Measurements from ENCODE around the gene NFIB.

The NFIB gene

DNA sequence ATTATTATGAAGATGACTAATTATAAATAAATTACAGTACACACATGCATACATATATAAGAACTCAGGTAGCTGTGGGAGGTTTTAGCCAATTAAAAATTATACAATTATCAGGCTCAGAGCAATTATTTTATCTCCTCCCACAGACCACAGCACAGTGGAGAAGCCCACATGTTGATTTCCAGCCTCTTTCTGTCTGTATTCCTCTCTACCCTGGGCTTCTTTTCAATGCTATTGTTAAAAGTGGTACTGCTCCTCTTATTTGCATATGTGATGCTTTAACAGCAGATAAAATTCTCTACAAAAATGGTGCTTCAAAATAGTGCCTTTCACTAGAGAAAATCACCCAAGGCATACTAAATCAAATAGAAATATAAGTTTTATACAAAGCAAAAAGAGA, 218.7 kb downstream of the NFIB start:
- DNase-seq (ENCODE audit: low read depth, low spot score): no peak
- H3K27ac ChIP-seq: no peak overlapping the region

- no peak overlapping the region for H3K27ac ChIP-seq
- no peak for DNase-seq (ENCODE audit: low read depth, low spot score)
These were observed 219.4 kb downstream of the NFIB start for GRCh38 chr9:14094491-14094890.

- no peak overlapping the region for H3K27ac ChIP-seq
- no peak for DNase-seq (ENCODE audit: low read depth, low spot score)
These were observed 221.6 kb downstream of the NFIB start for GRCh38 chr9:14092344-14092743.

- no peak overlapping the region for H3K27ac ChIP-seq
- no peak for DNase-seq (ENCODE audit: low read depth, low spot score)
These were observed 224.7 kb downstream of the NFIB start for GRCh38 chr9:14089051-14089803.

DNA sequence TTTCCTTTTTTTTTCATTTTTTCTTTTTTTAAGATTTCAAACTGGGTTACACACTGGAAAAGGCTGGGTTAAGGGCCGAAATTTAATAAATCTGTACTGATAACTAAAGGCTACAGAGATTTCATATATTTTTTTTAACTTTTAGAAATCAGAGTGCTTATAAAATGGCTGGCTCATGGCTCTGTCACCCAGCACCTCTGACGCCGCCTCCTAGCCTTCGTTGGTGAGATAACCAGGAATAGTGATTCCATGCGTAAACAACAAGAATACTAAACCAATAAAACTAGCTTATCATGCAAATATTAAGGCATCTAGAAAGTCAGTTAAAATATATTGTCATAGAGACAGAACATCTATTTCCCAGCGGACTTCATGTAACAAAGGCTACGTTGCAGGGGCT, 226.4 kb downstream of the NFIB start:
- H3K27ac ChIP-seq: no peak overlapping the region
- no peak for DNase-seq (ENCODE audit: low read depth, low spot score)

DNA sequence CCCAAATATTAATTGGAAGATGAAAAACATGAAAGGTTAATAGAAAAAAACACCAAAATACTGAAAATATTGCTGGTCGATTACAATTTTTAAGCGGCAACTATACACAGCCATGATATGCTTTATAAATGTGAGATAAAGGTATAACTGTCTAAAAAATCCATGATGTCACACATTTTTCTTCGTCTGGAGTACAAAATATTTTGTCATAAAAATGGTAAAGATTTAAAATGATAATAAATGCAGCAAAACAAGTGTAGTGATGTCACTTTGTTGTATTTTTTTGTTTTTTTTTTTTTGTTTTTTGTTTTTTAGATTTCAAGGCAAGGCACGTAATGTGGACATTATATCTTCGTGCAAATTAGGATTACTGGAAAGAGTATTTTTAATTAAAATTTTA, 227.4 kb downstream of the NFIB start:
- DNase-seq (ENCODE audit: low read depth, low spot score): no peak
- H3K27ac ChIP-seq: no peak overlapping the region

- no peak overlapping the region for H3K27ac ChIP-seq
- no peak for DNase-seq (ENCODE audit: low read depth, low spot score)
These were observed 228.1 kb downstream of the NFIB start for GRCh38 chr9:14085810-14086209.

GRCh38 chr9:14084867-14085266, 229.1 kb downstream of the NFIB start:
- no peak overlapping the region for H3K27ac ChIP-seq
- DNase-seq (ENCODE audit: low read depth, low spot score): no peak

- no peak overlapping the region for H3K27ac ChIP-seq
- DNase-seq (ENCODE audit: low read depth, low spot score): no peak
These were observed 230.6 kb downstream of the NFIB start for GRCh38 chr9:14083366-14083765.

- DNase-seq (ENCODE audit: low read depth, low spot score): no peak
- H3K27ac ChIP-seq: no peak overlapping the region
These were observed 231.2 kb downstream of the NFIB start for GRCh38 chr9:14082732-14083131.

GRCh38 chr9:14081745-14082144, 232.2 kb downstream of the NFIB start:
- DNase-seq (ENCODE audit: low read depth, low spot score): no peak
- H3K27ac ChIP-seq: peak overlapping the region; percentile 60

DNA sequence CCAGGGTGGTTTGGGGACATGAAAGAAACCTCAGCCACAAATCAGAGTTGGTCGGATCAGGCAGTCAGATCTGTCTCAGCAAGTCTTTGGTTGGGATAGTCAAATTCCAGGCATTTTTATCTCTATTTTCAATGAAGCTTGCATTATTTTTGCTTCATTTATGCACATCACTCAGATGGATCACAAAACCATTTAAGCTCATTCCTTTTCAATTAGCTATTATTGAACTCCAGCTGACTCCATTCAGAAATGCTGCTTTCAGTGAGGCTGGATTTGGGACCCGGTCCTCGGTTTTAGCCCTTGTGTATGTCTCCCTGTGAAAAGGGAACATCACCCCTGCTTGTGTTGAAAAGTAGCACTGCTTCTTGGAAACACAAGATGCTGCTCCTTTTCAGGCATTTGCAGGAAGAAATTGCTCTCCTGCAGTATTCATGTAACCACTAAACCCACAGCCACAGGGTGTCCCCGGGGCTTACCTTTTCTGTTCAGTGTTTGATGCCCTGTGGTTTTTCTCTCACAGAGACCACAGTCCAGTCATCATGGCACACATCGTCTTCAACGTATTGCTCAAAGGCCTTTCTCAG, 232.9 kb downstream of the NFIB start:
- DNase-seq (ENCODE audit: low read depth, low spot score): peak; percentile 68
- H3K27ac ChIP-seq: peak overlapping the region; percentile 60

DNA sequence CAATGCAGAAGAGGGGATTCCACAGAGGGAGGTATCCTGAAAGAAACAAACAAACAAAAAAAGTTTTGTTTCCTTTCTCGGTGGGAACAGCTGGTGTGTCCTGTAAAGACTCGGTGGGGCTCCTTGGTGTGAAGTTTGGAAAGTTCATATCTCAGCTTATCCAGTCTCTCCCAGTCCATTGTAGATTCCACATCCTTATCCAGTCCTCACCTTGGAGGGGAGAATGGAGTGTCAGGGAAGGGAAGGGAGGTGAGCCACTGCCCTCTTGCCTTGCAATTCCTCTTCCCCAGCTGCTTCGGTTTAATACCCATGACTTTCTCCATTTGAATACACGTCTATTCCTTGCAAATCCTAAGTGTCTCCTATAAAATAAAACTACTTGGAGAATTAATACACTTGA, 234.5 kb downstream of the NFIB start:
- no peak for DNase-seq (ENCODE audit: low read depth, low spot score)
- H3K27ac ChIP-seq: no peak overlapping the region

DNA sequence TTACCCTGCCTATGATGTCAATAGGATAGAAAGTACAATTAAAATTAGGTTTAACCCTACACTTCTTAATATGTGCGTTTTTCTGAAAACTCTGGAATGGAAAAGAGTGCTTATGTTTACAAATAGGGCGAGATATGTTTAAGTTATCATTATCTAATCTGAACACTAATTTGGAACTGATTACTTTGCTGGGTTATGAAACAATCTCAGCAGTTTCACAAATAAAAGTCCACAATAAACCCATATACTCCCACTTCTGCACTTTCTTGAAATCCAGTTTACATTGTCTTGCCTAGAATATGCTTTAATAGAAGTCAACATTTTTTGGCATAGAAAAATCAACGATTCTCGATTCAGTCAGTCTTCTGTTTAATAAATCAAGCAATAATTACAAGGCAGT, 236.3 kb downstream of the NFIB start:
- DNase-seq (ENCODE audit: low read depth, low spot score): no peak
- H3K27ac ChIP-seq: no peak overlapping the region

- DNase-seq (ENCODE audit: low read depth, low spot score): no peak
- no peak overlapping the region for H3K27ac ChIP-seq
These were observed 238.7 kb downstream of the NFIB start for GRCh38 chr9:14075218-14075617.

DNA sequence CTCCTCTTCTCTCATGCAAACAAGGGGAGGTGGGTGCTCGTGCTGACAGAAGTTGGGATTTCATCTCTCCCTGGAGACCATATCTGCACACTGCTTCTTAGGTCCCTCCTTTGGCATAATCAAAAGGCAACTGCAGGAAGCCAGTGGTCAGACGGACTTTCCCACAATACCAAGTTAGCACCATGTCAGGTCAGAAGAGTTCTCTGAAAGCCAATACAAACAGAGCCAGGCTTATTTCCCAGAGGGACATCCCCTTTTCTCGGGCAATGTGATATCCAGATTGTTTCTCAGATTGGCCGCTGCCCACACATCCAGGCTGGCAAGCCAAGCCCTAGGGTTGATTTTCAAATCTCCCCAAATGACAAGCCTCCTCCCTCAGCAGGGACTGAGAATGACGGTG, 241.1 kb downstream of the NFIB start:
- H3K27ac ChIP-seq: no peak overlapping the region
- no peak for DNase-seq (ENCODE audit: low read depth, low spot score)

DNA sequence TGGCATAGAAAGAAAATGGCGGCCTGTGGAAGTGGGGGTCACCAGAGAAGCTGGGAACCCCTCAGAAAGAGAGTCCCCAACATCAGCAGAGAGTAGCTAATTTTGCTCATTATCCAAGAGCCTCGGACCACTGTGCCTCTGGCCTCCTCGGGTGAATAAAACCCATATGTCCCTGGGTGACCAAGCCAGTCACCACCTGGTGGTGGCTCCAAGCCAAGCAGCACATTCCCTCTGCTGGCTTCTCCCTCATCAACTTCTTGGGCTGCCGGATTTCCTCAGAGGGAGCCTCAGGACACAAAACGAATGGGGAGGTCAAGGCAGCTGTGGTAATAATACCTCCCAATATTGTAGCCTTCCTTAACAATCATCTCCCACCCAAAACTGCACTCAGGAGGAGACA, 242.5 kb downstream of the NFIB start:
- DNase-seq (ENCODE audit: low read depth, low spot score): no peak
- H3K27ac ChIP-seq: no peak overlapping the region

DNA sequence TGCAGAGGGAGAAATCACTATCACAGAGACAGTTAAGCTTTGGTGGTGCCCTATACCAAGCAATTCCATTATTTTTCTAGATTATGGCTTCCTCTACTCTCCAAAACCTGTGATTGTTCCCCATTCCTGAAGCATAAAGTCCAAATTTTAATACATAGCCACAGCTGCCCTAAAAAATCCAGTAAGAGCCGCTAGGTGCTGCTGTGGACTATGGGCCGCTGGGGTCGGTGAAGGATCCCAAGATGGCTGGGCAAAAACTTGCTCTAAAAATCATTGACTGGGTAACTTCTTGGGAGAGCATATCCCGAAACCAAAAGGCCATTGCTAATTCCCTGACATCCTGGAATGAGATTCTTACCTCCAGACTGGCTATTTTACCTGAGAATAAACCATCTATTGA, 245.3 kb downstream of the NFIB start:
- no peak overlapping the region for H3K27ac ChIP-seq
- no peak for DNase-seq (ENCODE audit: low read depth, low spot score)

DNA sequence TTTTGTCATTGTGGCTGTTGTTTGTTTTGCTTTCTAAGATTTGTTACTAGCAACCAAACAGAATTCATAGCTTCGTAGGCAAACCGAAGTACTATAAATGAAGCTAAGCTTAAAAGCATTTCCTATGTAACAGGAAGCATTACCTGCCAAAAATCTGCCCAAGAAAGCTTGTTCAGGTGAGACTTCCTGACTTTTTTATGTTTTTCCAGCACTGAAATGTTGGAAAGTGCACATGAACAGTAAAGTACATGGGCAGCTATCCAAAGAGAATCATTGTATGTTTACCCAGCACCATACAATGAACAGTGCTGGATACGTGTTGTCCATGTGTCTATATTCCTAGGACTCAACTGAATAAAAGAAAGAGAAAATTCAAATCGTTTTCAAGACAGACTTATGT, 247.1 kb downstream of the NFIB start:
- DNase-seq (ENCODE audit: low read depth, low spot score): no peak
- H3K27ac ChIP-seq: no peak overlapping the region

DNA sequence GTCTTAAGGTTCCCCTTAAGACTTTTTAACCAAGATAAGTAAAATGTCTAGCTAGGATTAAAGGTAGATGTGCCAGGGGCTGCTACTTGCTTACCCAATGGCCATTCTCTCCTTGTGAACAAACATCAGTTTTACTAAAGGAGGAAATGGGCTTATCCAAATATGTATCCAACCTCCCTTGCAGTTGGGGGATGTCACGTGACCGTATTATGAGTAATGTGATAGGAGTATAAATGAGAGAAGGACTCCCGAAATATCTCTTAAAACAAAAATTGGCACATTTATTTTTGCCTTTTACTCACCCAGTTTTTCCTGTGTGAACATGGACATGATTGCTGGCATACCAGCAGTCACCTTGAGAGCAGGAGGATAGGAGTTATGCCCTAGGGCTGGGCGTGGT, 247.9 kb downstream of the NFIB start:
- DNase-seq (ENCODE audit: low read depth, low spot score): no peak

DNA sequence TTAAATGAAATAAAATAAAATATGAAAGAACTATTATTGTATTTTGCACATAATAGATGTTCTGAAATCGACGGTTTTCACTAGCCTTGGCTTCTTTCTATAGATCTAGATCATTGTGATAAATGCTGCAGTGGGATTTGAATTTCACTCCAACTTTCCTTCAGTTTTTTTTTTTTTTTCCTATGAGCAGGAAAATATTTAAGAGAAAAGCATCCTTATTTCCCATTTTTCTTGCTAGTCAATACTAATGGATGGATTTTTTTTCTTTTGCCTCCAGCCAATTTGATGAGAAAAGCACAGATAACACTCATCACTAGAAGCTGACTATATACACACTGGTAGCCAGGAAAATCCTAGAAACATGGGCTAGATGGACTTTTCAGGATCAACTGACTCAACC, 249.0 kb downstream of the NFIB start:
- DNase-seq (ENCODE audit: low read depth, low spot score): no peak
- H3K27ac ChIP-seq: no peak overlapping the region

More for the DNA sequence above, 247.9 kb downstream of the NFIB start:
- no peak overlapping the region for H3K27ac ChIP-seq

DNA sequence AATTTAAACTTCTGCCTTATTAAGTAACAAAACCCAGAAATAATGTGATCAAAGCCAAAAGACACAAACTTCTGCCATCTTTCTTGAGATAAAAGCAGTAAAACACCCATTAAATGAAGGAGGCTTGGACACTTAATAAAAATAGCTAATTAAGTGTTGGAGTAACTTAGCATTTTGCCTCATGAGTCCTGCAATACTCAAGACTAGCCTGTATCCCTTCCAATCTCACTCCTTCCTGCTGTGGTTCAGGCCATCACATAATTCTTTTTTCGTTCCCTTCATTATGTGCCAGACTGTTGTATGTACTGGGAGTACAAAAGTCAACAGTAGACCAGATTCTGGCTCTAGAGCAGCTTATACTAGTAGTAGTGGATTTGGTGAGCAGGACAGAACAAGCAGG, 250.2 kb downstream of the NFIB start:
- H3K27ac ChIP-seq: no peak overlapping the region
- DNase-seq (ENCODE audit: low read depth, low spot score): no peak

All from epithelial cell of prostate (primary cell).